ENCODE measurements around the gene HEXA.
"Not testable (repeated sequence)": the region's sequence is repeated elsewhere in the genome, so short reads cannot be mapped to it uniquely, and the experiment has no call there.

HEXA gene

GRCh38 chr15:72375846-72376581 is at the start of gene HEXA:
TSS of gene HEXA (minus strand) at chr15:72376014. CDS start at chr15:72375972, 42 bp downstream.
- Mint-ChIP-seq H3K27ac (peak within 1 kb of the TSS; percentile 99), H3K4me3 (peak within 1 kb of the TSS; percentile 100), H3K4me1 (ENCODE audit: low read depth) (peaks cover 49% of the 10 kb centered on the region), H3K36me3 (no peaks in the 10 kb centered on the region), H3K9me3 (ENCODE audit: low read depth) (no peaks in the 10 kb centered on the region), H3K27me3 (no peaks in the 10 kb centered on the region)

GRCh38 chr15:72423256-72423655 is 47.4 kb upstream of the HEXA start:
- Mint-ChIP-seq H3K4me1 (ENCODE audit: low read depth) (peaks cover 2% of the 10 kb centered on the region), H3K27me3 (no peaks in the 10 kb centered on the region), H3K9me3 (ENCODE audit: low read depth) (peaks cover 13% of the 10 kb centered on the region), H3K4me3 (no peak overlapping the region), H3K27ac (no peak overlapping the region), H3K36me3 (peaks cover 5% of the 10 kb centered on the region)

- H3K36me3 Mint-ChIP-seq, result peaks cover 5% of the 10 kb centered on the region
- H3K27ac Mint-ChIP-seq, result no peak overlapping the region
- H3K4me3 Mint-ChIP-seq, result no peak overlapping the region
- no peaks in the 10 kb centered on the region for H3K4me1 Mint-ChIP-seq (ENCODE audit: low read depth)
- no peaks in the 10 kb centered on the region for H3K27me3 Mint-ChIP-seq
- peaks cover 7% of the 10 kb centered on the region for H3K9me3 Mint-ChIP-seq (ENCODE audit: low read depth)
Measured at GRCh38 chr15:72421484-72421883, 45.7 kb upstream of the HEXA start.

- Mint-ChIP-seq H3K4me3 (no peak overlapping the region), H3K27ac (no peak overlapping the region), H3K27me3 (no peaks in the 10 kb centered on the region), H3K9me3 (ENCODE audit: low read depth) (peaks cover 4% of the 10 kb centered on the region), H3K36me3 (peaks cover 5% of the 10 kb centered on the region), H3K4me1 (ENCODE audit: low read depth) (no peaks in the 10 kb centered on the region)
Measured at GRCh38 chr15:72420576-72420975, 44.8 kb upstream of the HEXA start.

- H3K27ac Mint-ChIP-seq; H3K4me1 Mint-ChIP-seq (ENCODE audit: low read depth); H3K9me3 Mint-ChIP-seq (ENCODE audit: low read depth); H3K27me3 Mint-ChIP-seq; H3K36me3 Mint-ChIP-seq; H3K4me3 Mint-ChIP-seq: not testable (repeated sequence)
Measured at GRCh38 chr15:72419768-72420167, 44.0 kb upstream of the HEXA start.

- no peaks in the 10 kb centered on the region for H3K4me1 Mint-ChIP-seq (ENCODE audit: low read depth)
Measured at GRCh38 chr15:72415304-72415703, 39.5 kb upstream of the HEXA start.

GRCh38 chr15:72413337-72413736 is 37.5 kb upstream of the HEXA start:
- not testable (repeated sequence) for H3K27ac Mint-ChIP-seq

More at GRCh38 chr15:72415304-72415703, 39.5 kb upstream of the HEXA start:
- no peak overlapping the region for H3K4me3 Mint-ChIP-seq
- H3K9me3 Mint-ChIP-seq (ENCODE audit: low read depth), result no peaks in the 10 kb centered on the region
- H3K36me3 Mint-ChIP-seq, result peaks cover 4% of the 10 kb centered on the region
- H3K27ac Mint-ChIP-seq, result no peak overlapping the region
- H3K27me3 Mint-ChIP-seq, result peaks cover 3% of the 10 kb centered on the region

GRCh38 chr15:72411544-72411943 is 35.7 kb upstream of the HEXA start:
- Mint-ChIP-seq H3K36me3 (peaks cover 4% of the 10 kb centered on the region), H3K4me3 (no peak overlapping the region), H3K4me1 (ENCODE audit: low read depth) (no peaks in the 10 kb centered on the region), H3K27ac (no peak overlapping the region), H3K9me3 (ENCODE audit: low read depth) (no peaks in the 10 kb centered on the region), H3K27me3 (peaks cover 7% of the 10 kb centered on the region)

More at GRCh38 chr15:72413337-72413736, 37.5 kb upstream of the HEXA start:
- H3K27me3 Mint-ChIP-seq; H3K4me3 Mint-ChIP-seq; H3K36me3 Mint-ChIP-seq; H3K9me3 Mint-ChIP-seq (ENCODE audit: low read depth); H3K4me1 Mint-ChIP-seq (ENCODE audit: low read depth): not testable (repeated sequence)

- H3K4me3 Mint-ChIP-seq, result no peak overlapping the region
- H3K4me1 Mint-ChIP-seq (ENCODE audit: low read depth), result no peaks in the 10 kb centered on the region
- no peak overlapping the region for H3K27ac Mint-ChIP-seq
- peaks cover 9% of the 10 kb centered on the region for H3K27me3 Mint-ChIP-seq
- H3K36me3 Mint-ChIP-seq, result peaks cover 4% of the 10 kb centered on the region
- no peaks in the 10 kb centered on the region for H3K9me3 Mint-ChIP-seq (ENCODE audit: low read depth)
Measured at GRCh38 chr15:72411111-72411510, 35.3 kb upstream of the HEXA start.

- Mint-ChIP-seq H3K9me3 (ENCODE audit: low read depth) (no peaks in the 10 kb centered on the region), H3K27me3 (peaks cover 17% of the 10 kb centered on the region), H3K27ac (no peak overlapping the region), H3K4me3 (no peak overlapping the region), H3K36me3 (peaks cover 2% of the 10 kb centered on the region), H3K4me1 (ENCODE audit: low read depth) (no peaks in the 10 kb centered on the region)
Measured at GRCh38 chr15:72406936-72407335, 31.1 kb upstream of the HEXA start.

GRCh38 chr15:72404841-72405240 is 29.0 kb upstream of the HEXA start:
- Mint-ChIP-seq H3K9me3 (ENCODE audit: low read depth) (no peaks in the 10 kb centered on the region), H3K4me1 (ENCODE audit: low read depth) (no peaks in the 10 kb centered on the region), H3K36me3 (no peaks in the 10 kb centered on the region), H3K27me3 (peaks cover 15% of the 10 kb centered on the region), H3K27ac (no peak overlapping the region), H3K4me3 (no peak overlapping the region)

- H3K27me3 Mint-ChIP-seq, result peaks cover 15% of the 10 kb centered on the region
- no peaks in the 10 kb centered on the region for H3K36me3 Mint-ChIP-seq
- H3K9me3 Mint-ChIP-seq (ENCODE audit: low read depth), result no peaks in the 10 kb centered on the region
- H3K4me1 Mint-ChIP-seq (ENCODE audit: low read depth), result no peaks in the 10 kb centered on the region
- no peak overlapping the region for H3K27ac Mint-ChIP-seq
- no peak overlapping the region for H3K4me3 Mint-ChIP-seq
Measured at GRCh38 chr15:72404356-72404755, 28.5 kb upstream of the HEXA start.

GRCh38 chr15:72402726-72403125 is 26.9 kb upstream of the HEXA start:
- Mint-ChIP-seq H3K27me3 (peaks cover 21% of the 10 kb centered on the region), H3K36me3 (no peaks in the 10 kb centered on the region), H3K4me1 (ENCODE audit: low read depth) (no peaks in the 10 kb centered on the region), H3K4me3 (no peak overlapping the region), H3K9me3 (ENCODE audit: low read depth) (no peaks in the 10 kb centered on the region), H3K27ac (no peak overlapping the region)

- H3K9me3 Mint-ChIP-seq (ENCODE audit: low read depth), result no peaks in the 10 kb centered on the region
- no peak overlapping the region for H3K4me3 Mint-ChIP-seq
- peaks cover 11% of the 10 kb centered on the region for H3K27me3 Mint-ChIP-seq
- H3K27ac Mint-ChIP-seq, result no peak overlapping the region
- H3K4me1 Mint-ChIP-seq (ENCODE audit: low read depth), result no peaks in the 10 kb centered on the region
- H3K36me3 Mint-ChIP-seq, result no peaks in the 10 kb centered on the region
Measured at GRCh38 chr15:72398648-72399047, 22.8 kb upstream of the HEXA start.

- Mint-ChIP-seq H3K36me3 (no peaks in the 10 kb centered on the region), H3K4me3 (no peak within 1 kb of the TSS), H3K9me3 (ENCODE audit: low read depth) (no peaks in the 10 kb centered on the region), H3K27me3 (peaks cover 11% of the 10 kb centered on the region), H3K27ac (no peak within 1 kb of the TSS), H3K4me1 (ENCODE audit: low read depth) (no peaks in the 10 kb centered on the region)
Measured at GRCh38 chr15:72397796-72398588, 22.2 kb upstream of the HEXA start, which contains the start of gene TMEM202. TSS of gene TMEM202 (plus strand) at chr15:72398305. CDS start at chr15:72398327, 22 bp downstream.
